HG03025 (cell line): ENCODE results near the gene CREBL2.
"Not testable (repeated sequence)": the region's sequence is repeated elsewhere in the genome, so short reads cannot be mapped to it uniquely, and the experiment has no call there.

ENCODE experiments used
- ATAC-seq: cut with Tn5 transposase; IDR thresholded peaks from one replicate; pipeline ENCODE4 v1.9.1; 2021; ENCODE audit warnings: mild to moderate bottlenecking, moderate library complexity; ENCODE audit not compliant: unreplicated experiment, low FRiP score

The CREBL2 gene

GRCh38 chr12:12595929-12596328, 15.7 kb upstream of the CREBL2 start:
- ATAC-seq: not testable (repeated sequence)

- ATAC-seq: not testable (repeated sequence)
These were observed 15.1 kb upstream of the CREBL2 start for GRCh38 chr12:12596598-12596997.

GRCh38 chr12:12598864-12599263, 12.8 kb upstream of the CREBL2 start:
- no peak for ATAC-seq

- no peak for ATAC-seq
These were observed 11.7 kb upstream of the CREBL2 start for GRCh38 chr12:12599750-12600643.

- no peak for ATAC-seq
These were observed 11.0 kb upstream of the CREBL2 start for GRCh38 chr12:12600659-12601058.

GRCh38 chr12:12604740-12605139, 6.9 kb upstream of the CREBL2 start:
- ATAC-seq: no peak

GRCh38 chr12:12606781-12607589, 4.7 kb upstream of the CREBL2 start:
- ATAC-seq: no peak

- no peak for ATAC-seq
These were observed 3.1 kb upstream of the CREBL2 start for GRCh38 chr12:12608557-12608957.

- no peak for ATAC-seq
These were observed 2.0 kb upstream of the CREBL2 start for GRCh38 chr12:12609692-12610091.

GRCh38 chr12:12610711-12611110, 965 bp upstream of the CREBL2 start:
- no peak for ATAC-seq

GRCh38 chr12:12612358-12612757, 682 bp downstream of the CREBL2 start:
- ATAC-seq: no peak

GRCh38 chr12:12613344-12613743, 1.7 kb downstream of the CREBL2 start:
- no peak for ATAC-seq

GRCh38 chr12:12614342-12614741, 2.7 kb downstream of the CREBL2 start:
- ATAC-seq: no peak

- ATAC-seq: no peak
These were observed 5.0 kb downstream of the CREBL2 start for GRCh38 chr12:12616512-12617310.

GRCh38 chr12:12618064-12618463, 6.4 kb downstream of the CREBL2 start:
- not testable (repeated sequence) for ATAC-seq

- ATAC-seq: no peak
These were observed 9.1 kb downstream of the CREBL2 start for GRCh38 chr12:12620730-12621315.

GRCh38 chr12:12622418-12622817, 10.7 kb downstream of the CREBL2 start:
- ATAC-seq: no peak

- no peak for ATAC-seq
These were observed 12.9 kb downstream of the CREBL2 start for GRCh38 chr12:12624498-12624992.

GRCh38 chr12:12626471-12626870, 14.8 kb downstream of the CREBL2 start:
- ATAC-seq: no peak

- ATAC-seq: no peak
These were observed 15.7 kb downstream of the CREBL2 start for GRCh38 chr12:12627308-12627827.
